NCI-H2196 treated with DMSO at 0.1 percent for 48 hours (cell line): ENCODE results near the gene EXOC2.

ENCODE experiments used
- DNase-seq: peaks from one replicate; lab custom pipeline; 2025; ENCODE audit not compliant: unreplicated experiment; lab: John Stamatoyannopoulos, UW

Gene EXOC2

GRCh38 chr6:692858-693722 lies at the start of gene EXOC2:
EXOC2 (minus strand) TSS chr6:693139; CDS start chr6:637818, 55,321 bp downstream.
- peak; percentile 62 for DNase-seq

DNA sequence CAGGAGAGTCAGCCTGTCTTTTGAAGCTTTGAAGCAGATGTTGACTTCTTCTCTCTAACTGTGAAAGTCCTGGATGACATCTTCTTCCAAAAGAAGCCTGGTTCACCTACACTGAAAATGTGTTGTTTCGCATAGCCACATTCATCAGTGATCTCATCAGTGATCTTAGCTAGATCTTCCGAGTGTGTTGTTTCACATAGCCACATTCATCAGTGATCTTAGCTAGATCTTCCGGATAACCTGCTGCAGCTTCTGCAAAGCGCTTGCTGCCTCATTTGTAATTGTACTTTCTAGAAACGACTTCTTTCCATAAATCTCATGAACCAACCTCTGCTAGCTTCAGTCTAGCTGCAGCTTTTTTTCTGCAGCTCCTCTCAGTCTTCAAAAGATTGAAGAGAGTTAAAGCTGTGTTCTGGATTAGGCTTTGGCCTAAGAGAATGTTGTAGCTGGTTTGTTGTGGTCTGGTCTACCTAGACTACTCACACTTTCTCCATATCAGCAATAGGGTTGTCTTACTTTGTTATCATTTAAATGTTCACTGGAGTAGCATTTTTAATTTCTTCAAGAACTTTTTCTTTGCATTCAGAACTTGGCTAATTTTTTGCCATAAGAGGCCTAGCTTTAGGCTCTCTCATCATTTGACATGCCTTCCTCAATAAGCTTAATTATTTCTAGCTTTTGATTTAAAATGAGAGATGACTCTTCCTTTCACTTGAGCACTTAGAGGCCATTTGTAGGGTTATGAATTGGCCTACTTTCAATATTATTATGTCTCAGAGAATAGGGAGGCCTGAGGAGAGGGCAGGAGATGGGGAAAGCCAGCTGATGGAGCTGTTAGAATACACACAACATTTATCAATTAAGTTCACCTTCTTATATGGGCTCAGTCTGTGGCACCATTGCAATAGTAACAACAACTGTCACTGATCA lies 48.7 kb upstream of the EXOC2 start:
- no peak for DNase-seq

- DNase-seq = no peak
Measured at GRCh38 chr6:736657-737446, 43.9 kb upstream of the EXOC2 start.

DNA sequence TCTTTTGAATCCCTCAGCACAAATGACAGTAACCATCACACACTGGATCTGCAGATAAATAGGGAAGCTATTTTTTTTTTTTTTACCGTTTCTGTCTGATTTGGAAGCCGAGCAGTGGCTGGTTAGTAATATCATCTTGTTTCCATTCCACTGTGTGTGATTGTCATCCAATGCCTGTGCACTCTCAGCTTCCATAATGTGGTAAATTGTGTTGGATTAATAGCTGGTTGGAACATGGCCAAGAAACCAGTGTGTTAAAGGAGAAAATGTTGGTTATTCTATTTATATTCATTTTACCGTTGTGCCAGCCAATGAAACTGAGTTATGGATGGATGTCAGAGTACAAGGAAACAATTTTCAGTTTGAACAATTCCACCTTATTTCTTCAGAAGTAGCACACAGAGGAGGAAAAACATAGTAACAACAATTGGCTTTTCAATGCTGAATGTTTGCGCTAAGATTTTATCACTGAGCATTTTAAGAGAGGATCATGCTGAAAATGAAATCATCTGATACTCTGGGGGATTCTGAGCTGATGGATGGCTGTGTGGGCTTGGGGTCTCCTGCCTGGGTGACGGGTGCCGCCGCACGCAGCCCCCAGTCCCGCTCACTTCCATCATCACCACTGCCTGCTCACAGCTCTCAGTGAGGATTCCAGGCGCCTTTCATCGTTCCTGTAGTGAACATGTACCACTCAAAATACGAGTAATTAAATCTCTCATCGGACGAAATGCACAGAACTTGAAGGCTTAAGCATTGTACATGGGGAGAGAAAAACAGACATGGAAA lies 40.7 kb upstream of the EXOC2 start:
- DNase-seq = no peak

DNA sequence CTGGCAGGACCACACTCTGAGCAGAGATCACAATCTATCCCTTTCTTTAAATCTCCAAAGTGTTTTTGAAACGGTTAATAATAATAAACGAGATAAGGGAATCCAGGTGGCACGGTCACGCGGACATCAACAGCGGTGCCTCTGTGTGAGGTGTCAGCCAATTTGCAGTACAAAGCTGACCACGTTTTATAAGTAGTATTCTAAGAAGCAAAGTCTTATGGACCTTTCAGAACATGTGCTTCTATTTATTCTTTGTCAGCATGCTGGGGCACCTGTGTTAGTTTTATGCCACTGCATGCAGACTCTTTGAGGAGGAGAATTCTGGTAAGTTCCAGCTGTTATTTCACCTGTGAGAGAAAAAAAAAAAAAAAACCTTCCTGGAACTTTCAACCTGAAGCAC lies 39.0 kb upstream of the EXOC2 start:
- no peak for DNase-seq

- no peak for DNase-seq
Measured at GRCh38 chr6:729606-730320, 36.8 kb upstream of the EXOC2 start.

DNA sequence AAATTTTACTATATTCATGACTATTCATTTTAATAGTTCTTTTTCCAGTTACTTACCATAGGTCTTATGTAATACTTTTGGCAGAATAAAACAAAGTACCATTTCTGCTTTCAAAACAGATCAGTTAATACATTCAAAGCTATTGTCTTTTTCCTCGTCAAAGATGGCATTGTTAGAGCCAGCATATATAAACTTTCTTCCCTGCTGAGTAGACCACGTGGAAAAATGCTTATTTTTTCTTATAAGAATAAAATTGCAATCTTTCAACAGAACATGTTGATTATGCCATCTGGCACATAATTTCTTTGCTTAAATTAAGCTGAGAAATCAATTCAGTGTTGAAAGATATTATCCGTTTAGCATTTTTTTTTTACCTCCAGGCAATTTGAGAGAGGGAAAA lies 34.9 kb upstream of the EXOC2 start:
- no peak for DNase-seq

- DNase-seq = no peak
Measured at GRCh38 chr6:723540-723939, 30.6 kb upstream of the EXOC2 start.

DNA sequence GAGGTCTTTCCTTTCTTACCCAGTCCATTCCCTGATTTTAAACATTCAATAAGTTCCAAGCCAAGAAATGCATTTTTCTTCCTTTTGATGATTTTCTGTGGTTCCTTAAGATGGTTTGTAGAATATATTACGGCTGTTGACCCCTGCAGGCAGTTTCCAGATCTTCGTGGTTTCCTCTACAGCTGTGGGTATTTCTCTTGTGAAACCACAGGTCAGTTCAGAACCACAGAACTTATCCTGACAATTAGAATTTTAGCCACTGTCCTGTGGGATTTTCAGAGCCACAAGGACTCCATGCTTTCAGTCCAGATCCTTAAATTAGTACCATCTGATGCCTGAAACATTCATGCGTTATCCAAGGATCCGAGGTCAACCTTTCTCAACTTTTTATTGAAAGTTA lies 29.7 kb upstream of the EXOC2 start:
- no peak for DNase-seq

DNA sequence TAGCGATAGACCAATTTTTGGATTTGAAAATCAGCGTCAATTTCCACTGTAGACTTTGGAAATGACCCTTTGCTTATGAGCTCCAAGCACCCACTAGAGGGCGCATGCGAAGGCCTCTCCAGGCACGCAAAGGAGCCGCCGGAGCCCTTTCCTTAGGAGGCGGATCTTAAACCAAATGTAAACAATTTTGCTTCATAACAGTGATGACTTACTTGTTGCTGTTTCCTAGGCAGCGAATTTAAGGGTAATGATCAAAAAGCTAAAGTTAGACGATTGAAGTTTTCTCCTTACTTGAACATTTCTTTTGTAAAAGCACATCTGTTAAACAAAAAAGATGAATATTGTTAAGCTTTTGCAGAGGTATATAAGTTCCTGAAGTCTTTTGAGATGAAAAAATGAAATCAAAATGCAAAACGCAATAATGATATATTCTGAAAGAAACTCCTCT lies 29.2 kb upstream of the EXOC2 start:
- DNase-seq = peak; percentile 29

DNA sequence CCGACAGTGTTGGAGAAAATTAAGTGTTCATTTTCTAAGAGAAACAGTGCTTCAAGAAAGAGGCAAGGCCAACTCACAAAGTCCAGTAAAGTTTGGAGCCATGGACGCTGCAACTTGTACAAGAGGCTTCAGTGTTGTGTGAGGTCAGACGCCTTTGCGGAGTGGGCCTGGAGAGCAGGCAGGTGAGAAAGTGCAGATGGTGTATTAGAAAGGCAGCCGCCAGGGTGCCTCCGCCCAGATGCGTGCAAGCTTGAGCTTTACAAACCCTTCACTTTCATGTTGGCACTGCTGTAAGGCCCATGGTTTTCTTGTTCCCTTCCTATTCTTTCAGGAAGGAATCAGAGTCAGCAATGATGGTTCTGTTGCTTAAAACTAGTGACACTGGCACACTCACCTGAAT lies 25.4 kb upstream of the EXOC2 start:
- DNase-seq = no peak

- DNase-seq = no peak
Measured at GRCh38 chr6:717135-717534, 24.2 kb upstream of the EXOC2 start.

GRCh38 chr6:715709-716491 lies 23.0 kb upstream of the EXOC2 start:
- no peak for DNase-seq

DNA sequence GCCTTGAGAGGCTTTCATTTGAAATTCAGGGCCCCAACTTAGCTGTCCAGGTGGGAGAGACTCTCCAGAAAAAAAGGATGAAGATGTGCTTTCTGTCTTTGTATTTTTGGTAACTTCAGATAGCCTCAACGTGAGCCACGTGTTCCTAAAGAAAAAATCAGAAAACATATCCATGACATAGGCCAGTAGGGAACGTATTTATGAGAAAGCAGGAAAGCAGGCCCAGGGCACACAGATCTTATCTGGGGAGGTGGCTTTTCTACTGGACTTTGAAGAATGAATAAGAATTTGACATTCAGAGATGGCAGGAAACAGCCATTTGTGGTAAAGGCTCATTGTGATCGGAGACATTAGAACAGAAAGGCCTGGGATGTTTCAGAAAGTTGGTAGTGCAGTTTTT lies 21.2 kb upstream of the EXOC2 start:
- no peak for DNase-seq

- DNase-seq = no peak
Measured at GRCh38 chr6:713351-713750, 20.4 kb upstream of the EXOC2 start.

DNA sequence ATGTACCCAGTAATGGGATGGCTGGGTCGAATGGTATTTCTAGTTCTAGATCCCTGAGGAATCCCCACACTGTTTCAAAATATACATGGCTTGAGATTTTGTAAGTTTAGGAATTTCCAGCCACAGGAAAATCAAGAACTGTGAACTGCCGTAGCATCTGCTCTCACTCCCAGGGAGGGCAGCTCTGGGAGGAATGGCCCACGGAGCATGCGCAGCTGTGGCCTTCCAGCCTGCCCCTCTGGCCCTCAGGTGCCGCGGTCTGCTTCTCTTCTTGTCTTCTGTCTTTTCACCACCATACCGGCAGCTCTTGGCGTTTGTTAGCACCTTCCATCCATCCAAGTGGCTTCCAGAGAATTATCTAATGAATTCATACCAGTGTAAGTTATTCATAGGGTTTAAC lies 19.9 kb upstream of the EXOC2 start:
- DNase-seq = no peak

DNA sequence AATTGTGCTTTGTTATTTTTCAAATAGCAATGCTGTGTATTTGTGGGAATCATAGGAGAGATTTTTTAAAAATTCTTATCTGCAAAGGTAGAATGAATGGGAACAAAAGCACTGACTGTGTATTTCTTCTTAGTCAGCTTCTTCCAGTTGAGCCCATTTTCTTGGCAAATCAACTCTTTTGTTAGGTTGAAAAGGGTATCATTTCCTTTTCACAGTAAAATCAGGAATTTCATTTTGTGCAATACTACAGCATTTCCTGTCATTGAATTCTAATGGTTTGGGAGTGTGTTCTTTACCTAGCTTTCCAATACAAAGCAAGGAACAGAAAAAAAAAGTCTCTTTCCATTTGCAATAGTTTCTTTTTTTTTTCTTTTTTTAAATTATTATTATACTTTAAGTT lies 19.0 kb upstream of the EXOC2 start:
- DNase-seq = no peak

GRCh38 chr6:710601-711571 lies 17.9 kb upstream of the EXOC2 start:
- DNase-seq = no peak
